ELR (cell line): Measurements from ENCODE around the gene EED.
"Not testable (repeated sequence)": the region's sequence is repeated elsewhere in the genome, so short reads cannot be mapped to it uniquely, and the experiment has no call there.

ENCODE experiments used
- DNase-seq: peaks from one replicate; pipeline ENCODE4 v3.0.0-alpha.2; 2015; ENCODE audit warnings: low read depth

Gene EED

DNA sequence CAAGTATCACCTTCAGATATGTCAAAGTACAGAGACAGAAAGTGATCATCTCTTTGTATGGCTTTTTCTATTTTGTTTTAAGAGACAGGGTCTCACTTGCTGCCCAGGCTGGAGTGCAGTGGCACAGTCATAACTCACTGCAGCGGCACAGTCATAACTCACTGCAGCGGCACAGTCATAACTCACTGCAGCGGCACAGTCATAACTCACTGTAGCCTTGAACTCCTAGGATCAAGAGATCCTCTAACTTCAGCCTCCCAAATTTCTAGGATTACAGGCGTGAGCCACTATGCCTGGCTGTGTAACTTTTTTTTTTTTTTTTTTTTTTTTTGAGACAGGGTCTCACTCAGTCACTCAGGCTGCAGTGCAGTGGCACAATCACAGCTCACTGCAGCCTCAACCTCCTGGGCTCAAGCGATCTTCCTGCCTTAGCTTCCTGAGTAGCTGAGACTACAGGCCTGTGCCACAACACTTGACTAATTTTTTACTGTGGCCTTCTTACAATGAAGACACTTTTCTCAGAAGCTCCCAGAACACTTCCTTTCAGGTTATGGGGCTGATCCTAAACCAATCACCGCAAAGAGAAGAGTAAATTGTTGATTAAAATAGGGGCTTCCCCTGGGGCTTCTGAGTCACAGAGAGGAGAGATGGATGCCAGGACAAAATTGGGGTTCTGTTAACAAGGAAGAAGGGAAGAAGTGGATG lies 48.5 kb downstream of the EED start:
- DNase-seq: no peak

- no peak for DNase-seq
These were observed 49.5 kb downstream of the EED start for GRCh38 chr11:86294026-86294425.

- DNase-seq: no peak
These were observed 57.2 kb downstream of the EED start for GRCh38 chr11:86301742-86302091.

GRCh38 chr11:86302092-86302793 lies 57.7 kb downstream of the EED start, which contains the start of gene HIKESHI:
TSS of gene HIKESHI (plus strand) at chr11:86302240. CDS start at chr11:86302449, 209 bp downstream.
- DNase-seq: peak; percentile 99

DNA sequence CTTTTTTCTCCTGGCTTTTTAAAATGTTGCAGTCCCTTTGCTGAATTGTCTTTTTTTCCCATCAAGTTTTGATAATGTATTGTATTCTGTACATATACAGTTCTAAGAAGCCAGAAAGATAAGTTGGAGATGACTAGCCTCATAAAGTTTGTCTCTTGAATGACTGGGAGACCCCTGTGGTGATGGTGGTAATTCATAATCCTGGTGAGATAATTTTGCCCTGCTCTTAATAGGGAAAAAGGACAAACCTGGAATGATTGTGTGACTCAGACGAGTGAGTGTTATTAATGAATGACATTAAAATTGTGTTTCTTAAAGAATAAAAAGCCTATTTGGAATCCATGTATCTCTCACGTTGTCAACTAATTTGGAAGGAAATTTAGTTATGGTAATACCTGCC lies 58.7 kb downstream of the EED start:
- peak; percentile 54 for DNase-seq

DNA sequence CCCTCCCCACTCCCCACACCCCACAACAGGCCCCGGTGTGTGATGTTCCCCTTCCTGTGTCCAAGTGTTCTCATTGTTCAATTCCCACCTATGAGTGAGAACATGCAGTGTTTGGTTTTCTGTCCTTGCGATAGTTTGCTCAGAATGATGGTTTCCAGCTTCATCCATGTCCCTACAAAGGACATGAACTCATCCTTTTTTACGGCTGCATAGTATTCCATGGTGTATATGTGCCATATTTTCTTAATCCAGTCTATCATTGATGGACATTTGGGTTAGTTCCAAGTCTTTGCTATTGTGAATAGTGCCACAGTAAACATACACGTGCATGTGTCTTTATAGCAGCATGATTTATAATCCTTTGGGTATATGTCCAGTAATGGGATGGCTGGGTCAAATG lies 64.2 kb downstream of the EED start:
- not testable (repeated sequence) for DNase-seq

DNA sequence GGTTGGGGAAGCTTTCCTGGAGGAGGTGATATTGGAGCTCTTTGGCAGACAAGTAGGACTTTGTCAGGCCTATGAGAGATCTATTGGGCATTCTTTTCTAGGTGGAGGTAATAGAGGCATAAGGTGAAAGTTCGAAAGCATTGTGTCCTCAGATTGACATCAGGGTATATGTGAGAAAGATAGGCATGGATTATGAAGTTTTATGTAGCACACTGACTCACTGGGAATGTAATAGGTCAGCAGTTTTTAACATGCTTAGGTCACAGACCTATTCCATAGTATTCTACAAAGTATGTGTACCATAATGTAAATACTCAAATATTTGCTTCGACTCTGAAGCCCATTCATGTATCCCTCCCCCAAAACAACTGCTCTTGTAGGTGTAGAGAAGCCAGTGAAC lies 69.2 kb downstream of the EED start:
- DNase-seq: peak; percentile 7

DNA sequence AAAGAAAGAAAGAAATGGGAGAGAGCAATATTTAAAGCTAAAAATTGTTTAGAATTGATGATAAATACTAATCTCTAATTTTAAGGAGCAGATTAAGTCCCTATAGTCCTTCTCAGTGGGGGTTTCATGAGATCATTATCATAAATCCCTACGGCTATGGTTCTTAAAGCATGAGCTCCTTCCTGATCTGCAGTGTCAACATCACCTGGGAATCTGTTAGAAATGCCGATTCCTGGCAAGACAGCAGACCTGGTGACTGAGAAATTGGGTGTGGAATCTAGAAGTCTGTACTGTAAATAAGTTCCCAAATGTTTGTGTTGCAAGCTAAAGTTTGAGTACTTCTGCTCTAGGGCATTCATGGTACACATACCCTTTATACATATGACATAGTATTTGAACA lies 70.1 kb downstream of the EED start:
- no peak for DNase-seq
